GM23248 (cell line): ENCODE data around the gene CPOX.

ENCODE experiments used
- EZH2 ChIP-seq: fragments of 200-600 bp; sonication (generic); IDR thresholded peaks from 2 replicates; pipeline ENCODE4 v1.6.1; 2018; ENCODE audit warnings: antibody characterized with exemption, mild to moderate bottlenecking; ENCODE audit not compliant: insufficient read depth, poor library complexity, severe bottlenecking
- EZH2phosphoT487 ChIP-seq: fragments of 200-600 bp; sonication (generic); IDR thresholded peaks from 2 replicates; pipeline ENCODE4 v1.6.1; 2018; ENCODE audit warnings: antibody characterized with exemption, moderate library complexity, mild to moderate bottlenecking, low read depth; ENCODE audit not compliant: insufficient read depth

DNA sequence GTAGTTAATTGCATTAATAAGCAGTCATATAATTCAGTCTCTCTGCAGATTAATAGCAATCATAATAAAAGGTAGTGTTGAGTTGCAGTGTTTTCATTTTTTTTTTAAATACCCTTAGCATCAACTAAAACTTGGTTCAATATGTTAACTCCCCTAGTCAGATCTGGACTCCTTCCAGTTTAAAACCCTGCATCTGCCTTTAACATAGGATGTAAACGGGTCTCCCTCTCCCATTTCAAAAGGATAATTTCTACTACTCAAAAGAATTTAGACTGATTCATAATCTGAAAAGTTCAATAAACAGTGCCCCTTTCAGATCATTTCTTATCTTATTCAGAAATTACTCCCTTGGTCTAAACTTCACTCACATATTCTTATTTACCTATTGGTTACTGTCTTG, 11.4 kb downstream of the CPOX start:
- TF ChIP-seq EZH2 (no peak), EZH2phosphoT487 (no peak)
